HG03457 (cell line): ENCODE data around the gene TRIP12.
"Not testable (repeated sequence)": the region's sequence is repeated elsewhere in the genome, so short reads cannot be mapped to it uniquely, and the experiment has no call there.

Experiments used
- ATAC-seq: cut with Tn5 transposase; IDR thresholded peaks from one replicate; pipeline ENCODE4 v1.9.1; 2021; ENCODE audit warnings: moderate number of reproducible peaks; ENCODE audit not compliant: unreplicated experiment

Gene TRIP12

DNA sequence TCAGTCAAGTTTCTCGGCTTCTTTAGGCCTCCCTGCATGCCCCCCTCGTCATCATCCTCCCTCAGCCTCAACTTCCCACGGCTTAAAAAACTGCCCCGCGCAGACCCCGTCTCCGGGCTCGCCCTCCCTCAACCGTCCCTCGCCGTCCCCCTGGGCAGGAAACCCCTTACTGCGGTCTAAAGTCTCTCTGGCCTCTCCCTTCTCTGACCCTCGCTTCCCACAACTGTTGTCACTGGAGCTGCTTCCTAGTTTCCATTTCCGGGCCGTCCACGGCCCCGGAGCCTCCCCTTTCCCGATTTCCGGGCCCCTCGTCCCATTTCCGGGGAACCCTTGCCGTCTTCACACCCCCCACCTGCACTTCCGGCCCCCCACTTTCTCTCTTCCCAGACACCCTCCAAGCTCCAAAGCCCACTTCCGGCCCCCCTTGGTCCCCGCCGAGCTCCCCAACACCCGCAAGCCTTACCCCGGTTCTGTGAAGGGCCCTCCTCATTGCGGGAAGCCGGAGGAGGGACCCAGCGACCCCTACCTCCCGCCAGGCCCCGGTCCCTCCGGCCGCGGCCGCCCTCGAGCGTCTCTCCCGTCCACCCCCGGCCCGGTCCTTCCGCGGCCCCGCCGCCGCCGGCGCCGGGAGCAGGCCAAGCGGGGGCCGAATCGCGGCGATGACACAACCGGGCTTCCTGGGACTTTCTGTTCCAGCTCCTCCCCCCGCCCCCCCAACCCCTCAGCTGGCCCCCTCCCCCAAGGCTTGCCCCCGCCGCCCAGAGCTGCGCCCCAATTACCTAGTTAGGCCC, 513 bp downstream of the TRIP12 start:
- ATAC-seq = peak; percentile 17

DNA sequence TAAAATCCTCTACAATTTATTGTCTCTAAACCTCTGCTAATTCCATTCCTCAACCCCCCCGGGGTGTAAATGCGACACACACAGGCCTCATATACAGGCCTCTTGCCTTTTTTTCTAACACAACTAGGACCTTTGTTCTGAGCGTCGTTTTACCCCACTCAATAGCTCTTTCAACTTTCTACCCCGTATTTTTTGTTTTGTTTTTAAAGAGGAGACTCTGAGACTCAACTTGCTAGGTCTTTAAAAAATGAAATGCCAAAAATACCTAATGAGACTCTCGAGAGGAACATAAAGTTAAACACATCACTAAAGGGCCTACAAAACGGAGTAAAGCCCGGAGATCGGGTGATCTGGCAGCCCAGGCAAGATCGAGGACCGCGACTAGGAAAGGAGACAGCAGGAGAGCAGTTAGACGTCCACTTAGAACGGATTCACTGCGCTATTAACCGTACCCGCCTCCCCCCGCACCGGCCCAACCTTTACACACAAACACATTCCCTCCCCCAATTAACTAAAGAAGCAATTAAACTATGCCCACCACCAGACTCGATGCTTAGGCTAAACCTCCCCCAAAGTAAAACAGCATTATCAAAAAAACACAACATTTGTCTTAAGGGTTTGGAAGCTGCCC, 1.7 kb downstream of the TRIP12 start:
- no peak for ATAC-seq

DNA sequence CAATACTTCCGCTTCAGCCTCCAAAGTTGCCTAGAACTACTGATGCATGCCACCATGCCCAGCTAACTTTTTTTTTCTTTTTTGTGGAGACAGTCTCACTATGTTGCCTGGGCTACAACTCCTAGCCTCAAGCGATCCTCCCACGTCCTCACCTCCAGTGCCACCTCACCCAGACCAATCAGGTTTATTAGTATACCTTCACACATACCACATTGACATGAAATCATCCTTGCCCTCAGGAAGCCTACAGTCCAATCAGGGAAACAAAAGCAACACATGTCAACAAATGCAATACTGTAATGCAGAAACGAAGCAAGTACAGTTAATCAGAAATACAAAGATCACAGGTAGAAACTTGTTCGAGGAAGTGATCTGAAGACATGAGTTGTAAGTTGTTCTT, 4.0 kb downstream of the TRIP12 start:
- no peak for ATAC-seq

DNA sequence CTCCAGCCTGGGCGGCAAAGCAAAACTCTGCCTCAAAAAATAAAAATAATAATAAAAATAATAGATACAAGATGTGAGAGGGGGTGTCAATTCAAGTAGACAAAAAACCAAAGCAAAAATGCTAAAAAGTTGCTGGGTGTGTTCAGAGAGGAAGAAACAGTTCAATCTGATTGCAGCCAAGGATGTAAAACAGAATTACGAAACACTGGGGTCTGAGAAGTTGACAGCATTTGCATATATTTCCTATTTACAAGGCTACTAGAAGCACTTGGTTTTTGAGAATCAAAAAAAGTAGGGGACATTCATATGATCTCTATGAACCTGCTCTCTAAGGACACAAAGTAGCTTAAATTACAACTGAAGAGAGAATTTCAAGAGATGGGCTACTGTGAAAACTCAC, 7.6 kb downstream of the TRIP12 start:
- ATAC-seq = no peak

DNA sequence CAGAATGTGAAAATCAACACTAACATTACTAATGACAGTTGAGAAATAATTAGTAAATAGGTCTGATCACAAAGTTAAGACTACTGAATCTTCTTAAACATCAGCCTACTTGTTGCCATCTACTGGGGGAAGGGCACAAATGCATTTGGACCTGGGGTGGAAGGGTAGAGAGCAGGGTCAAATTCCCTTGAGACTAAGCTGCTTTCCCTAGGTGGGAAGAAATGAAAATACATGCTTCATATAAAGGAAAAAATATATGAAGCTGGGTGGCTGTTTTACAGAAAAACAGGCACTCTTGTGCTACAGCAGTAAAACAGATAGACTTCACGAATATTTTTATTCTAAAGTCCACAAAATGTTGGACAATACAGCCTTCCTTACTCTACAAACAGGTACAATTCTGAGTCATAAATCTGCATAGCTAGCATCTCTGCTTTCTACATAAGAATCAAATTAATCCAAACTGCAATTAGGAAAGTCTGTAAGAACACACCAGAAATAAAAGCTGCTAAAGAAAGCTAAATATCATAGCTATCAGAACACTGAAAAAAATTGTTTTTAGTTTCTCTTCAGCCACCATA, 10.9 kb downstream of the TRIP12 start:
- peak; percentile 67 for ATAC-seq

DNA sequence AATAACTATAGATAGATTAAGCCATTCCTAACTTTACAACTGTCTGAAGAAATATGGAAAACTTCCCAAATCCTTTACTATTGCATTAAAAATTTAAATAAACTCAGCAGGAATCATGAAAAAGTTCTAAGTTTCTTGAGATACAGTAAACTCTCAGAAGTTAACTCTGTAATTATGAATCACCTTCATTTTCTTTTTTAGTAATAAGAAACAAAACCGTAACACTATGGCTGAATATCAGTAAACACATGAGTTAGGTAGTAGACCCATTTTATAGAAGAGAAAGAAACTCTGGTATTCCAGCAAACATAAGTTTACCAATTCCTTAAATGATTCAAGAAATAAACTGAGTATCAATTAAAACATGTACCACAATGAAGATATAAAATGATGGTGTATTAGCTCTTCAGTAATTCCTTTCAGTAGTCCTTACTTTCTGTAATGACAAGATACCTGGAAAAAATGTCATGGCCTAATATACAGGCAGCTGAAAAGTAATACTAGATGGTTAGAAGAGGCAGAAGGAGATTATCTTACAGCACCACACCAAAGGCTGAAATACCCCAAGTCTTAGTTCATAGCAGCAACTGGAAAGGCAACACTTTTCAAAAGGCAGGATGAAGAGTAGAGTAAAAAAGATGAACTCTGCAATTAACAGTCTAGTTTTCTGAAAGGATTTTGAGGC, 11.5 kb downstream of the TRIP12 start:
- ATAC-seq = no peak

DNA sequence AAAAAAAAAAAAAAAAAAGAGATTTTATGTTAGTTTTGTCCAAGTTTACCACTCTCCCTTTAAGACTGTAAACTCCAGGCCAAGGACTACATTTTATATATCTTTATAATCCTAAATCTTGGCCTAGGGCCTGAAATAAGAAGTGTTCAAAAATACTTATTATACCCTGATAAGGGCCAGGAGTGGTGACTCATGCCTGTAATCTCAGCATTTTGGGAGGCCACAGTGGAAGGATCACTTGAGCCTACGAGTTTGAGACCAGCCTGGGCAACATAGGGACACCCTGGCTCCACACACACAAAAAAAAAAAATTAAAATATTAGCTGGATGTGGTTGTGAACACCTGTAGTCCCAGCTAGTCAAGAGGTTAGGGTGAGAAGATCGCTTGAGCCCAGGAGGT, 12.7 kb downstream of the TRIP12 start:
- ATAC-seq = no peak

DNA sequence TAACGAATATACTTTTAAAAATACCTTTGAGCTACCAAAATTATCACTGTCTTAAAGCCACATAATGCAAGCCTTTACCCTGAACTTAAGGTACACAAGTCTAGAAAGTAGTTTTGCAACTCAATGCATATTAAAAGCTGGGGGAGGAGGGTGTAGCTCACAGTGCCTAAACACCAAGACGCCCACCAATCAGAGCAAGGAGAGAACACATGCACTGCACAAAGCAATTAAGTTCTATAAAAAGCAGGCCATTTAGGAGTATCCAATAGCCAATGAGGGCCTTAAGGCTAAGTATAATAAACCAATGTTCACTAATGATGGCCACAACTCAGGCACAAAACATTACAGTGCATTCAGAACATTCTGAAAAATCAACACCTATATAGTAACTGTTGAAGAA, 16.2 kb downstream of the TRIP12 start:
- ATAC-seq = no peak

DNA sequence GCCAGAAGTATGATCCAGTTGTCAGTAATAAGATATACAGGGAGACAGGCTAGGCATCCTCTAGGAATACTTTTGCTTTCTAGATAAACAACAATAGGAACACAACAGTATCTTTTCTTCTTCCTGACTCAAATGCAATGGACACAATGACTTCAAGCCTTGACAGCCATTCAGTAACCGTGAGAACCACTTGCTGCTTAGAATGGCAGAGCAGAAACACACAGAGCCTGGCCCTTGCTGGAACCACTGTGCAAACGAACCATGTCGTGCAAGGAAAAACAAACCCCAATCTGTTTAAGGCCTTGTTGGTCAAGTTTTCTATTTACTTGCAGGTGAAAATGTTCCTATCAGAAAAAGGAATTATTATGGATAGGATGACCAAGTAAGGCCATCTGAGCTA, 18.8 kb downstream of the TRIP12 start:
- no peak for ATAC-seq

DNA sequence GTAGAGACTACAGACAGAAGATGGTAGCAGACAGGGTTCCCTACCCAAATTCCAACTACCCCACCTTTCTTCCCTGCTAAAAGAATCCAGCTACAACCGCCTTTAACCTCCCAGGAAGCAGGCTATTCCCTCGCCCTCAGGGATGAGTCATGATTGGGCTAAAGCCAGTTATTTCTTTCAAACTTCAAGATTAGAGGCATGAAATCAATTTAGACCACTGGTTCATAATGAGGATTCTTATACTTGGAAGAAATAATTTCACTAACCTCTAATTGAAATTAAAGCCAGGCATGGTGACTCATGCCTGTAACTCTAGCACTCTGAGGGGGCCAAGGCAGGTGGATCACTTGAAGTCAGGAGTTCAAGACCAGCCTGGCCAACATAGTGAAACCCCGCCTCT, 20.0 kb downstream of the TRIP12 start:
- ATAC-seq = no peak

DNA sequence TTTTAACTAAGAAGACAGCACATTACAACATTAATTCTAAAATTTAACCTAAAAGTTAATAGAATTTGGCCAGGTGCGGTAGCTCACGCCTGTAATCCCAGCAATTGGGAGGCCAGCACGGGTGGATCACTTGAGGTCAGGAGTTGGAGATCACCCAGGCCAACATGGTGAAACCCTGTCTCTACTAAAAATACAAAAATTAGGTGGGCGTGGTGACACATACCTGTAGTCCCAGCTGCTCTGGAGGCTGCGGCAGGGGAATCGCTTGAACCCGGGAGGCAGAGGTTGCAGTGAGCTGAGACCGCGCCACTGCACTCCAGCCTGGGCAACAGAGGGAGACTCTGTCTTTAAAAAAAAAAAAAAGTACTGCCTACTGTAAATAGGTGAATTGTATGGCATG, 21.3 kb downstream of the TRIP12 start:
- not testable (repeated sequence) for ATAC-seq

DNA sequence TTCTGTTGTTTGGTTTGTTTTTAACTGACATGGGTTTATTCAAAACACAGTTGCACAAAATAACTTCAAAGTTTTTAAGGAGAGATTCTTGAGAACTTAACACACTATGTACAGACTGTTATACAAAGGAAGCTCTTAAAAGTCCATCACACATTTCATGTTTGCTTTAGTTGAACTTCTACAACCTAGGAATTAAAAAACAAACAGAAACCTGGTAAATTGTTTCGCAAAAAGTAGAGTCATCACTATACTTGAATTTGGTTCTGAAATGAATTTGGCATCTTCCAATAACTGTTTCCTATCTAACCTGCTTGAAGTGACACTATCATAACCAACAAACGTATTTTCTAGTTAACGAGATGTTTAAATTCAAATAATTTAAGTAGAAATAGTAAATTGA, 21.8 kb downstream of the TRIP12 start:
- ATAC-seq = no peak

DNA sequence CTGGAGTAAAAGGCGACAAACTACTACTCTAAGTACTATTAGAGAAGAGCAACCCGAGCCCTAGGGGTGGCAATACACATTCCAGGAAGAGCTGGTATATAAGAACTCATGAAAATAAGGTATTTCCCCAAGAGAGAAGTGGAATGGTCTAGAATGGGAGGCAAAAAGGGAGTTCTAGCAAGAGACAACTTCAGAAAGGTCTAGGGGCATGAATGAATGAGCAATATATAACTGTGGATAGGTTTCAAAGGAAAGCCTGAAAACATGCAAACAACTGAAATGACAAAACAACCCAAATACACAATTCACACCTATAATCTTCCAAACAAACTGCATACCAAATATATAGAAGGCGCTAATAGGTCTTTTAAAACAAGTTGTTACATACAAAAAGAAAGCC, 22.2 kb downstream of the TRIP12 start:
- ATAC-seq = no peak

DNA sequence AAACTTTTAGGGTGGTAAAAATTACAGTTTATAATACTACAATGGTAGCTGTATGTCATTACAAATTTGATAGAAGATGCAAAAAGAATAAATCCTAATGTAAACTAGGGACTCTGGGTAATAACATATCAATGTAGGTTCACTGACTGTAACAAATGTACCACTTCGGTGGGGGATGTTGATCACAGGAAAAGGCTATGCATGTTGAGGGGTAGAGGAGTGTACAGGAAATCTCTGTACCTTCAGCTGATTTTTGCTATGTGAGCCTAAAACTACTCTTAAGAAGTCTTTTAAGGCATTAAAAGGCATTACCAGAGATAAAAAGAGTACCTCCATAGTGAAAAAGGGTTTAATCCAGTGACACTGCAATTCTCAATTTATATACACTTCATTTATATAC, 25.0 kb downstream of the TRIP12 start:
- ATAC-seq = no peak

DNA sequence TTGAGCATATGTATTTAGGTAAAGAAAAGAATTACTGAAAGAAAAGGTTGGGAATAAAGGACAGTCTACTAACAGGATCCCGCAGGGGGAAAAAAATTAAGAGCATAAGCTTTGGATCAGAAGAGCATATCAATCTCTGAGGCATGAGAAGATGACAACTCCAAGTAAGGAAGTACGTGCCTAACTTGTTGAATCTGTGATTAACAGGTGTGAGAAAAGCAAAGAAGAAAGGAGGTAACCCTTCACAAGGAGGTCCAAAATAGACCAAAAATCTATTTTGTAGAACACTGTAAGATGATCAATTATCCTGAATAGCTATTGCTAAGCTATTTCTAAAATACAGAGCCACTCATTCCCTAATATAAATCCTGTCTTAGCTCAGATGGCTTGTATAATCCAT, 32.8 kb downstream of the TRIP12 start:
- ATAC-seq = no peak

DNA sequence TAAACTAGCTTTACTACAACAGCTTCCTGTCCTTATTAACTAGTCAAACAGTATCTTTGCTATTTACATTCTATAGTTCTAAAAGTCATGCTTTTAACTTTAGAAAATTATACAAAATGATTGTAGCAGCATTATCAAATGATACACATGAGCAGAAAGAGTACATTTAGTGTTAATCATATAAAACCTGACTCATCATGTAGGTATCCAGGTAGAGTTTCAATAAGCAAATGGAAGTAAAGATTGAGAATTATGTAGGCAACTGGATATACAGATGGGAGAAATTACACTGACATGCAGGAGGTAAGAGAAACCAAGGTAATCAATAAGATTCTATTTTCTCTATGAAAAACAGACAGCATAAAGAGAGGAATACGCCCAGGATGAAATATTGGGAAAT, 33.8 kb downstream of the TRIP12 start:
- no peak for ATAC-seq

DNA sequence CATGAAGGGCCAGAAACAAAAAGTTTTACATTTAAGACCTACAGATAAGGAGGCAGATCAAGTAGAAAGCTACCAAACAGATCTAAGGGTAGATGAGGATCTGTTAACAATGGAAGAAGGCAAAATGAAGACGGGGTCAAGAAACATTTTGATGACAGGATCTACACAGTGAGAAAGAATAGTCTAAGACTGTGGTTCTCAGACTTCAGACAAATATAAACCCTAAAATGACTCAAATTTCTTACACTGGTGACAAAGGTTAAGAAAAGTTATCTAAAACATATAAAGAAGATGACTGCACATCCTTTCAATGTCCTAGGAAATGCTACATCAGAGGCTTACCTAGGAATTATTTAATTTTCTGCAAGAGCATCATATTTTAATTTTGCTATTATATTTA, 34.4 kb downstream of the TRIP12 start:
- no peak for ATAC-seq

DNA sequence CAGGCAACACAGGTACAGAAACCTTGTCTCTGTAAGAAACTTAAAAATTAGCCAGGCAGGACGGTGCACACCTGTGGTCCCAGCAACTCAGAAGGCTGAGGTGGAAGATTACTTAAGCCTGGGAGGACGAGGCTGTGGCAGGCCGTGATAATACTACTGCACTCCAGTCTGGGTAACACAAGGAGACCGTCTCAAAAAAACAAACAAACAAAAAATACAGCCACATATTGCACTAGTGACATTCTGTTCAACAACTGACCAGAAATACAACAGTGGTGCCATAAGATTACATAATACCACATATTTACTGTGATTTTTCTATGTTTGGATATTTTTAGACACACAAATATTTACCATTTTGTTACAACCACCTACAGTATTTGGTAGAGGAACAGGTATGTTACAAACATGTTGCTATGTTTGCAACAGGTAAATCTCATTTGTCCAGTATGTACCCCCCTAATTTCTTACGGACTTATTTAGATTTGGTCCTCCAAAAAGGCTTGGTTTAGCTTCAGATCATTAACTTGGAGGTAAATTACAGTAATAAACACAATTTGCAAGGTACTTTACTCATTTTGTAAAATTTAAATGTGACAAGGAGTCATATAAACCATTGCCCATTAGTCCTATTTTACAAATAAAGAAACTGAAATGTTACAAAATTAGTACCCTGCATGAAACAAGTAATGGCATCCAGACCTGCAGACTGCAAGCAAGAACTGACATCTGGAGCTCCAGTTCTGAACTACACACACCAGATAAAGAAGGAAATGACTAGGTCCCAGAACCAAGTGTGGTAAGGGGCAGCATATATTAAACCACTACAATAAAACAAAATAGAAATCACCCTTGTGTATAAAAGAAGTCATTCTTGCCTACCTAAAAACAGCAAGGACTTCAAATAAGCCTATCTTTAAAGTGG, 36.8 kb downstream of the TRIP12 start:
- no peak for ATAC-seq

DNA sequence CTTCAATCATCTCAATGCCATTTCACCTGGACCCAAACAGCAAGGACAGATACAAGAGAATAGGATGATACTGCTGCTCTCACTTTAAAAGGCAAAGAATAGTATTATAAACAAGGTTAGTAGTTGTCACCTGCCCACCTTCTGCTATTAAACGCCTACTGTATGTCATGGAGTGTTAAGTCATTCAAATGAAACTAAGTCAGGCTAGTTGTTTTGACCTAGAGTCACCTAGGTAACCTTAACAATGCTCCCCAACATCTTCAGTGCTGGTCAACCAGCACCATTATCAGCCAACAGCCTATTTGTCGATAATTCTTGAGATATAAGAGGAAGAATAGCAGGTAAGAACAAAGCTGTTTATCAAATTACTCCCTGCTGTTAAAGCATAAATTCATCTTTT, 39.2 kb downstream of the TRIP12 start:
- no peak for ATAC-seq

DNA sequence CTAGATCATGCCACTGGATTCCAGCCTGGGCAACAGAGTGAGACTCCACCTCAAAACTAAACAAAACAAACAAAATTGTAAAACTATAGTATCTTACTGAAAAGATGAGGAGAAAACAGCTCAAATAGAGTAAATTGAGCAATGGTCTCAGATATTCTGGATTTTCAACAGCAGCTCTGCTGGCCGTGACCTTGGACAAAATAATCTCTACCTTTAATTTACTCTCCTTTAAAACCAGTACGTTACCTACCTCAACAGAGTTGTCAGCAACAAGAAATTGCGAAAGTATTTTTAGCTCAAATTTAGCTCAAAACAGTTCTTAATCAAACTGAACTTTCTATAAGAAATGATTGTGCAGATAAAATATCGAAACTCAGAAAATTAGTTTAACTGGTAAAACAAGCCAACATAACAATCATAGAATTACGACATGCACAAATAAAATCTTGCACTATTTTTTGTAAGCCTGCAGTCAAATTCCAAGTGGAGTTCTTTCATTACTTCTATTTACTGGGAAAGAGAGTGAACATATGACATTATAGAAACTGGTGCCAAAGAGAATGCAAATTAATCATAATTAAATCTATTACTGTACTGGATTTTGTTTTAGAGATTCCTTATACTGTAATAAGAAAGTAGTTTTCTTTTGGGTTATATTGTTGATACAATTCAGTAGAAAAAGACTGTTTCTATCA, 40.8 kb downstream of the TRIP12 start:
- ATAC-seq = no peak
